GM10248 (cell line): ENCODE data around the gene METTL5.

ENCODE experiments used
- CTCF ChIA-PET: fragments of 300-600 bp; sonication (Branson Sonifier 250); formaldehyde crosslinking; extraction: SDS; loops from one replicate; lab custom pipeline; 2021; ENCODE audit warnings: antibody characterized with exemption; lab: Yijun Ruan, JAX
- POLR2A ChIA-PET: fragments of 350-650 bp; sonication (Branson Sonifier 250); formaldehyde crosslinking; extraction: SDS; loops from one replicate; lab custom pipeline; 2020; ENCODE audit warnings: antibody characterized with exemption; lab: Yijun Ruan, JAX
- DNase-seq: peaks from one replicate; pipeline ENCODE4 v3.0.0; 2012; ENCODE audit errors: extremely low spot score
- TF ChIP-seq, protein P1 (sequence below): IDR thresholded peaks from 2 replicates; pipeline ENCODE4 v1.5.1; 2012; ENCODE audit warnings: mild to moderate bottlenecking, low read depth; ENCODE audit errors: extremely low read depth, missing control alignments, control extremely low read depth

The METTL5 gene

DNA sequence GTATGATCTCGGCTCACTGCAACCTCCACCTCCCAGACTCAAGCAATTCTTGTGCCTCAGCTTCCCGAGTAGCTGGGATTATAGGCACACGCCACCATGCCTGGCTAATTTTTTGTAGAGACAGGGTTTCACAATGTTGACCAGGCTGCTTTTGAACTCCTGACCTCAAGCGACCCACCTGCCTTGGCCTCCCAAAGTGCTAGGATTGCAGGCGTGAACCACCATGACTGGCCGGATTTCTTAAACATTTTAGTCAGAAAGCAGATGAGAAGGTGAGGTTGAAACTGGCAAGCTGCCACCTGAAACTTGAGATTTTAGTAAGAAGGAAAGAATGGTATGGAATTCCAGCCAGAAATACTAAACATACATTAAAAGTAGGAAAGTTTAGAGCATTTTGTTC, 59.2 kb downstream of the METTL5 start:
- ChIA-PET POLR2A (no interaction called here), CTCF (interaction anchor here (1.6 kb wide), 1 partner anchor 12 kb away, joined by 5 read pairs; no protein-coding TSS in a partner anchor)
- DNase-seq = no peak

DNA sequence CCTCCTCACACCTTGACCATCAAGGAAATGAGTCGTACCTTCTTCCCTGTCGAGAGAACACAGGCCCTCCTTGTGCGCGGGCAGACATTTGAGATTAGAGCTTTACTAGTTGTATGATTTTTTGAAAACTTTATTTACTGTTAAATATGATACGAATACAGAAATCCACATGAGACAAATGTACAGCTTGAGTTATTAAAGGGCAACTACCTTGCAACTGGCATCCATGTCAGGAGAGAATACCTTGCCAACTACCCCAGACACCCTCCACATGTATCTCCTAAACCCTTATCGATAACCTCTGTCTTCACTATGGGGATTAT, 62.8 kb downstream of the METTL5 start:
- POLR2A ChIA-PET = no interaction called here
- TF ChIP-seq, protein P1, sequence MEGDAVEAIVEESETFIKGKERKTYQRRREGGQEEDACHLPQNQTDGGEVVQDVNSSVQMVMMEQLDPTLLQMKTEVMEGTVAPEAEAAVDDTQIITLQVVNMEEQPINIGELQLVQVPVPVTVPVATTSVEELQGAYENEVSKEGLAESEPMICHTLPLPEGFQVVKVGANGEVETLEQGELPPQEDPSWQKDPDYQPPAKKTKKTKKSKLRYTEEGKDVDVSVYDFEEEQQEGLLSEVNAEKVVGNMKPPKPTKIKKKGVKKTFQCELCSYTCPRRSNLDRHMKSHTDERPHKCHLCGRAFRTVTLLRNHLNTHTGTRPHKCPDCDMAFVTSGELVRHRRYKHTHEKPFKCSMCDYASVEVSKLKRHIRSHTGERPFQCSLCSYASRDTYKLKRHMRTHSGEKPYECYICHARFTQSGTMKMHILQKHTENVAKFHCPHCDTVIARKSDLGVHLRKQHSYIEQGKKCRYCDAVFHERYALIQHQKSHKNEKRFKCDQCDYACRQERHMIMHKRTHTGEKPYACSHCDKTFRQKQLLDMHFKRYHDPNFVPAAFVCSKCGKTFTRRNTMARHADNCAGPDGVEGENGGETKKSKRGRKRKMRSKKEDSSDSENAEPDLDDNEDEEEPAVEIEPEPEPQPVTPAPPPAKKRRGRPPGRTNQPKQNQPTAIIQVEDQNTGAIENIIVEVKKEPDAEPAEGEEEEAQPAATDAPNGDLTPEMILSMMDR = no peak
- no peak for DNase-seq
- CTCF ChIA-PET = no interaction called here

More for the DNA sequence above, 59.2 kb downstream of the METTL5 start:
- TF ChIP-seq, protein P1 = no peak
